HG03521 (cell line): ENCODE measurements around the gene HOXC10.

ENCODE experiments used
- ATAC-seq: cut with Tn5 transposase; IDR thresholded peaks from one replicate; pipeline ENCODE4 v1.9.1; 2021; ENCODE audit warnings: mild to moderate bottlenecking, moderate library complexity; ENCODE audit not compliant: unreplicated experiment

The HOXC10 gene

DNA sequence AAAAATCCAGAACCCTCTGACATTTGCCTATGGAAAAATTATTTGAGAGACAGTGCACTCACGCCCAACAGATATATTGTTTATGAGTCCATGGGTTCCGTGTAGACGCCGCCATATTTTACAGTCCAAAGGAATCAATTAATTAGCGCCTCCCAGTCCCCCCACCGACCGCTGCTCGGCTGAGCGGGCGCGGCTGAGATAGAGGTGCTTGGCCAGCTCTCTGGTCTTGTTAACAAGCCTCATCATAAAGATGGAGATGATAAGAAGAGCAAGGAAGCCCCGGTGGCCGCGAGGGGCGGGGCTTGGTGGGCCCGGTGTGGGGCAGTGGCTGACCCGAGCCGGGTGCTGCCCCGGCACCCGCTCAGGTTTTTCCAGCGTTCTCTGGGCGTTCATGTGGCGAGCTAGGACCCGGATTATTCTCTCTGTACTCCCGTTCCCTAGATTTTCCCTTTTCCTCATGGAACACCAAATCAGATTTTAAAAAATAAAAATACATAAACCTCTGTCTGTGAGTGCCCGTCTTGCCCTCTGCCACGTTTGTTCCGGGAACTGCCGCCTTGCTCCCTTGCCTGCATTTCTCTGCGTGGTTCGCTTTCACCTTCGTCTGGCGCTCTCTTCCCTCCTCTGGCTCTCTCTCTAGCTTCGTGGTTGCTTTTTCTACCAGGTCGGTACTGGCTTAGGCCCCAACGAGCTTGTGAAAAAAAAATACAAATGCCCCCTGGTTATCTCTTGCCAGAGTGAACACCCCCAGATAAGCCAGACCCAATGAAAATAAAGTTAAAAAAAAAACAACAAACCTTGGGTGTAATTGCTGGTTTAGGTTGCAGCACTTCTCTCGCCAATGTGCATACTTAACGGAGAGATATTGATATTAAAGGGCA is 21.3 kb upstream of the HOXC10 start:
- no peak for ATAC-seq

GRCh38 chr12:53964315-53964713 is 20.6 kb upstream of the HOXC10 start:
- no peak for ATAC-seq

DNA sequence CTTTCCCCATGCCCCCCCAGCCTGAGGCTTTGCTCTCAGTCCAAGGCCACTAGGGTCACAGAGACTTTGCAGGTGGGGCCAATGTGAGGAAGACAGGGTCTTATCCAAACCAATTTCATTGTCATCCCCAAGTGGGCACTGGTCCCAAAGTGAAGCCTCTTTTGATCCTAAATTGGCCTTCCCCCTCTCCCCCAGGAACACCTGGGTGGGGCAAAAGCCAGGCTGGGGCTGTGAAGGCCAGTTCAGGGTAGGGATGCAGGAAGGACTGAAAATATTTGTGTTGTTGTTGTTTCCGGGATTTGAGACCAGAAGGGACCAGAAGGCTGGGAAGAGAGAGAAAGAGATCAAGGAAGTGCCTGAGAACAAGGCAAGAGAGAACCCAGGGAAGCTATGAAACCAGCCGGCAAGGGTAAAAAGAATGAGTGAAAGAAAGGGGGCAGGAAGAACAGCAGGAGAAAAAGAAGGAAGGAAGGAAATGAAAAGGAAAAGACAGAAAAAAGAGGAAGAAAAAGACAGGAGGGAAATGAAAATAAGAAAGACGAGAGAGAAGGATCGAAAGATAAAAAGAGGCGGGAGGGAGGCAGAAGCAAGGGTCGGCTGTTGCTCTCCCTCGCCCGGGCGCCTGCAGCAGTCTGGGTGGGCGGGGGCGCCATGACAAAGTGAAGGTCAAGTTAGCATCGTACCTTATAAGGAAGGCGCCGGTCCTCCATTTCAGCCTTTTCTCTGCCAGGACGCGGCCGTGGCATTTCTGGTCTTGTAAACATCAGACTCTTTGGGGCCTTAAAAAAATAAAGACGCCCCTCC is 19.5 kb upstream of the HOXC10 start:
- ATAC-seq: no peak

GRCh38 chr12:53966085-53966384 is 18.9 kb upstream of the HOXC10 start:
- no peak for ATAC-seq

GRCh38 chr12:53966385-53967133 is 18.4 kb upstream of the HOXC10 start:
- no peak for ATAC-seq

GRCh38 chr12:53967421-53967925 is 17.5 kb upstream of the HOXC10 start:
- ATAC-seq: no peak

DNA sequence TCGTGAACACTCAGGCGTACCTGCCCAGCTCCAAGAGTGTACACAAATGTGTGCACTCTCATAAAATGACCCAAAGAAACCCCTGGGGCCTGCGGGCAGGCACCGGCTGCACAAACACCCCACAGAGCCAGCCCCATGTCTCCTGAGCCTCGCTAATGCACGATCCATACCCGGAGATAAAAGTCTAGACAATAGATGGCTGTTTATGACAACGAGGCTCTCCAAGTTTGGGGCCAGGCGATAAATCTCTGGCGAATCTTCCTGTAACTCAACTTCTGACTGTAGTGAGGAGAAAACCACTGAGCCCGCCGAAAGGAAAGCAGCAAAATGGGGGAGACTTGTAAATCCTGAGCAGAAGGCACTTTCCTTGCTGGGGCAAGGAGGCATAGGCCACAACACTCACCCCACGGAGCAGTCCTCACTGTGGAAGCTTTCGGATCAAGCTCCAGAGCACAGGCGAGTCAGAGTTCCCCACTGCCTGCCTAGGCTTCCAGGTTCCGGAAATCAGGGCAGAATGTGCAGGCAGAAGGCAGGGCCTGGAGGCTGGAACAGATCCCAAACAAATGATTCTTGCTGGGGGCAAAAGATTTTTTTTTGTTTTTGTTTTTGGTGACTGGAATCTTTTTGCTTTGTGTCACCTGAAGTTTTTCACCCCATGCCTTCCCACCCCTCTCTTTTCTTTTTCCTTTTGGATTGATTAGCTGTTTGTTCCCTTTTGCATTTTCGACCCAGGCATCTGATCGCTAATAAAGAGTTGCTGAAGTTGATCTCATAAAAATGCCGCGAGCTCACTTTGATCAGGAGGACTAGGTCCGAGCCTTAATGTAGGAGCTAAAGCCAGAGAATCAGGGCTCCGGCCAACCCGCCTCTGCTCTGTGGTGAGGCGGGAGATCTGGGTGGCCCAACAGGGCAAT is 16.5 kb upstream of the HOXC10 start:
- no peak for ATAC-seq

DNA sequence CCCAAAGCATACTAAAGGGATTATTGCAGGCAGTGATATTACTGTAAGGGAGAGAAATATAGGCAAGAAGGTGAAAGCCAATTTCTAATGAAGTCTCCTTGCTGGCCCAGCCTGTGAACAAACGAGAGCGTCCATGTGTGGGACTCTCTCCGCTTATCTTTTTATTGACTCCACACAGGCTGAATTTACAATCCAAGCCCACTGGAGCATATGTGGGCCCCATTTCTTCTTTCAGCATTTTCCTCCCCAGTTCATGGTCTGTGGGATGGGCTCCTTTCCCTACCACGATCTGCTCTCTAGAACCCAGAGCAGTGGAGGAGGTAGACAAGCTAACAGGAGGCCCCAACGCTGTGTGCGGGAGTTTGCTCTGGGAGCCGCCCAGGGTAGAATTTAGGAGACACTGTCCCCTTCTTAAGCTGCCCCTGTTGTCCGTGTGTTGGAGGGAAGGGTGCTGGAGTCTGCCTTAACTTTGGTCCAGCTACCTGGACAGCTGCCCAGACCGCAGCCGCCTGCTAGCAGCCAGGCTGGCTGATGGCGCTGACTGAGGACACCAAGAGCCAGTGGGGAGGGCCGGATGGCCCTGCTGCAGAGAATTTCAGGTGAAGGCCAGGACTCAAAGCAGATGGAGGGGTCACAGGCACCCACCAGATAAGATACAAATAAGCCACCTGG is 15.2 kb upstream of the HOXC10 start:
- no peak for ATAC-seq

DNA sequence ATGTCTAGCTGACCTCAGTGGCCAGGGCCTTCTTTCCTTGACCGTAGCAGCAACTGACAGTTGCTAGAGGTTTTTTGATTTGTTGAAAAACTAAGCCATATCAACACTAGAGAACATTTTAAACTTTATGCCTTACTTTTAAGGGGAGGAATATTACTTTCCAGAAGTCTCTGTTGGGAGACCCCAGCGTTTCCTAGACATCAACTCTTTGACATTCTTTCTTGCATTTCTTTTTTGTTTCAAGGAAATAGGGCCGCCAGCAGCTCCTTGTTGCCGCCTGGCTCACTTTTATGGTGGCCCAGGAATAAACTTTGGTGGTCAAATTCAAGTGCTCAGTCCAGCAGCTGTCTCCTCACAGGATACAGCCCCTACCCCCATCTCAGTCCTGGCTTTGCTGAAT is 14.5 kb upstream of the HOXC10 start:
- ATAC-seq: no peak

- ATAC-seq: no peak
Measured at GRCh38 chr12:53971129-53971528, 13.8 kb upstream of the HOXC10 start.

- ATAC-seq: no peak
Measured at GRCh38 chr12:53971686-53972085, 13.3 kb upstream of the HOXC10 start.

- no peak for ATAC-seq
Measured at GRCh38 chr12:53972152-53972702, 12.7 kb upstream of the HOXC10 start.

GRCh38 chr12:53972722-53973235 is 12.2 kb upstream of the HOXC10 start, which contains the start of gene HOXC11:
Gene HOXC11 (plus strand): TSS chr12:53973126. CDS start chr12:53973242, 116 bp downstream.
- ATAC-seq: no peak

- no peak for ATAC-seq
Measured at GRCh38 chr12:53973236-53974042, 11.5 kb upstream of the HOXC10 start.

GRCh38 chr12:53974084-53975063 is 10.6 kb upstream of the HOXC10 start, which contains the start of gene HOTAIR:
Gene HOTAIR (minus strand): TSS chr12:53974954.
- ATAC-seq: no peak

DNA sequence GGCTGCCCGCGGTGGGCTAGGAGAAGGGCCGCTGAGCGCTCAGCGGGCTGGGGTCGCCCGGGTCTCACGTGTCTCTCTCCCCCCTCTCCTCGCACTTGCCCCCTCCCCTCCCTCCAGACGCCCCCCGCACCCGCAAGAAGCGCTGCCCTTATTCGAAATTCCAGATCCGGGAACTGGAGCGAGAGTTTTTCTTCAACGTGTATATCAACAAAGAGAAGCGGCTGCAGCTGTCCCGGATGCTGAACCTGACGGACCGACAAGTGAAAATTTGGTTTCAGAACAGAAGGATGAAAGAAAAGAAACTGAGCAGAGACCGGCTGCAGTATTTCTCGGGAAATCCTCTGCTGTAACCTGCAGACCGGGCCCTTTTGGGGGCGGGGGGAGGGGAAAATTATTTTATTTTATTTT is 9.9 kb upstream of the HOXC10 start:
- ATAC-seq: no peak
